ENCODE results near the gene RAB8A.

The RAB8A gene

DNA sequence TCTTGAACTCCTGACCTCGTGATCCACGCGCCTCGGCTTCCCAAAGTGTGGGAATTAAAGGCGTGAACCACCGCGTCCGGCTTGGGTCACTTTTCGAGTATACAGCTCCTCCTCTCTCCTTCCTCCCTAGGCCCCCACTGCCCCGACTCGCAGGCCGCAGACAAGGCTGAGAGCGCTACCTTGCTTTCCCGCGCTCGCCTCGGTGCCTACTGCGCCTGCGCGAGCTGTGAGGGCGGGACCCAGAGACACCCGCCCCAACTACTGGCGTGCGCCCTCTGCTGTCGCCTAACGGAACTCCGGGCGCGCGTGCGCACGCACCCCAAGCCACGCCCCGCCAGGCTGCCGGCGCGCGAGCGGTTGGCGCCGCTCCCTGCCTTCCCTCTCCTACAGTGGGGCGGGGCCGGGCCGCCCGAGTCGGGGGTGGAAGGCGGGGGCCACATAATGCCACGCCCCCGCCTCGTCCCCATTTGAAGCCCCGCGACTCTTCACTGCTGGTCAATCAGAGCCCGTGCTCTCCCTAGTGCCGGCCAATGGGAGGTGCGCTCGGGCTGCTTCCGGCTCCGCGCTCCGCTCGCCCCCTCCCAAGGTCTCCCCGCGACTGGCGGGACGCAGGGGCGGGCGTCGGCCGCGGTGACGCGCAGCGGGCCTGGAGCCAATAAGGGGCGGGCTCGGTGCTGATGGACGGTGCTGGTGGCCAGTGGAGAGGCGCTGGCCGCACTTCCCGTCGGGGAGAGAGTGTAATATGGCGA lies at the start of gene RAB8A:
Gene RAB8A (plus strand): TSS at position 730 of the 749 bp plus-strand sequence. CDS start 13 bp downstream, at position 743.
- TF ChIP-seq, protein P1, sequence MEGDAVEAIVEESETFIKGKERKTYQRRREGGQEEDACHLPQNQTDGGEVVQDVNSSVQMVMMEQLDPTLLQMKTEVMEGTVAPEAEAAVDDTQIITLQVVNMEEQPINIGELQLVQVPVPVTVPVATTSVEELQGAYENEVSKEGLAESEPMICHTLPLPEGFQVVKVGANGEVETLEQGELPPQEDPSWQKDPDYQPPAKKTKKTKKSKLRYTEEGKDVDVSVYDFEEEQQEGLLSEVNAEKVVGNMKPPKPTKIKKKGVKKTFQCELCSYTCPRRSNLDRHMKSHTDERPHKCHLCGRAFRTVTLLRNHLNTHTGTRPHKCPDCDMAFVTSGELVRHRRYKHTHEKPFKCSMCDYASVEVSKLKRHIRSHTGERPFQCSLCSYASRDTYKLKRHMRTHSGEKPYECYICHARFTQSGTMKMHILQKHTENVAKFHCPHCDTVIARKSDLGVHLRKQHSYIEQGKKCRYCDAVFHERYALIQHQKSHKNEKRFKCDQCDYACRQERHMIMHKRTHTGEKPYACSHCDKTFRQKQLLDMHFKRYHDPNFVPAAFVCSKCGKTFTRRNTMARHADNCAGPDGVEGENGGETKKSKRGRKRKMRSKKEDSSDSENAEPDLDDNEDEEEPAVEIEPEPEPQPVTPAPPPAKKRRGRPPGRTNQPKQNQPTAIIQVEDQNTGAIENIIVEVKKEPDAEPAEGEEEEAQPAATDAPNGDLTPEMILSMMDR (IDR thresholded peaks at IDR 0.05; ENCODE audit: low read length, missing control alignments) = peak; percentile 57
- peak; percentile 99 for DNase-seq (ENCODE audit: low read depth)
- peak within 1 kb of the TSS; percentile 97 for H3K4me3 ChIP-seq (replicated peaks; ENCODE audit: low read depth, low read length)

DNA sequence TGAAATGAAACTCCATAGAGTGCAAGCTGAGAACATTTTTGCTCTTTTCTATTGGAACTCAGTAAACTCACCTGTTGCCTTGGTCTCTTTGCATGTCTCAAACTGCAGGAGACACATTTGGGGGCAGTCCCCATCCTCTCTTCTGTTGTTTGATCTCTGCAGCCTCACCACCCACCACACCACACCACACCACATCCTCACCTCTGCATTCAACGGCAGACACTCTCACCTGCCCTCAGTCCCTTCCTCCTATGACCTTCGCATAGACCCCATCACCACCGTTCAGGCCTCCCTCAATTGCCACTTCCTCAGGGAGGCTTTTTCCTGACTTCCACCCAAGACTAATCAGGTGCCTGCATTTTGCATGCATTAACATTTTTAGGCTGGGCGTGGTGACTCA lies 49.7 kb upstream of the RAB8A start:
- no peak for DNase-seq (ENCODE audit: low read depth)
- TF ChIP-seq, protein P1 (IDR thresholded peaks at IDR 0.05; ENCODE audit: low read length, missing control alignments) = no peak
- no peak overlapping the region for H3K4me3 ChIP-seq (replicated peaks; ENCODE audit: low read depth, low read length)

DNA sequence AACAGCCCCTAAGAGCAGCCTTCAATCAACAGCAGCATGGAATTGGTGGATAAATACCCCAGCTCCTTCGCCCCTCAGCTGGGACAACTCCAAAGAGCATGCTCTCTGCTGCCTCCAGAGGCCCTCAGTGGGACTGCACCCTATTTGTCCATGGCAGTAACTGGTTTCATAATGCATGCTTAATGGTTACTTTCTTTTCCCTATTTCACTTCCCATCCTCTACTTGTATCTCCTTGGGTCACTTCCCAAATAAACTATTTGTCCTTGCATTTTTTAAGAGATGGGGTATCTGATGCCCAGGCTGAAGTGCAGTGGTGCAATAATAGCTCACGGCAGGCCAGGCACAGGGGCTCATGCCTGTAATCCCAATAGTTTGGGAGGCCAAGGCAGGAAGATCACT lies 48.9 kb upstream of the RAB8A start:
- H3K4me3 ChIP-seq (replicated peaks; ENCODE audit: low read depth, low read length) = no peak overlapping the region
- TF ChIP-seq, protein P1 (IDR thresholded peaks at IDR 0.05; ENCODE audit: low read length, missing control alignments) = peak; percentile 97
- peak; percentile 62 for DNase-seq (ENCODE audit: low read depth)

DNA sequence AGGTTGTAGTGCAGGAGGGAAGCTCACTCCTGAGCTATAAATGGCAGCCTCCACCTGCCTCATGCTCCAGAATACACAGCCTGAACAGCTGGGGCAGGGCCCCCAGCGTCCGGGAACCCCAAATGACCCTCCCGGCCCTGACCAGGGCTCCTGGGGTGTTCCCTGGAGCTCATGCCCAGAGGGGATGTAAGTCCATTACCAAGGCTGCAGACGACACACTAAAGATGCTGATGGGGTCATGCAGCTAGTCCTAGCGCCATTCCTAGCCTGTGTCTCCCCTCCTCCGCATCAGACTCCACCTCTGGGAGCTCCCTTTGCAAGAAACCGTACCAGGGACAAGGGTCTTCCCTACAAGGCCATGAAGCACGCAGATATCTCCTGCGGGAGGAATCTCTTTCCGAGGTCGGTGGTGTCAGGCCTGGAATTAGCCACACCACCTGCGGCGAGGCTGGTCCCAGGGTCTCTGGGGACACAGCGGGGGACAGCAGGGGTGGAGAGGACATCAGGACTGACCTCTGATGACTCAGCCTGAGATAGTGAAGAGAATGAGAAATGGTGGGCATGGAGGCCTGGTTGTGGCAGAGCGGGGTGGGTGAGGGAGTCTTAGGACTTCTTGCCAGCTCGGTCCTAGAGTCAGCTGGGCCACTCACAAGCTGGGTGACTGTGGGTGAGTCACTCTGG lies 47.3 kb upstream of the RAB8A start:
- TF ChIP-seq, protein P1 (IDR thresholded peaks at IDR 0.05; ENCODE audit: low read length, missing control alignments) = no peak
- no peak overlapping the region for H3K4me3 ChIP-seq (replicated peaks; ENCODE audit: low read depth, low read length)
- no peak for DNase-seq (ENCODE audit: low read depth)

DNA sequence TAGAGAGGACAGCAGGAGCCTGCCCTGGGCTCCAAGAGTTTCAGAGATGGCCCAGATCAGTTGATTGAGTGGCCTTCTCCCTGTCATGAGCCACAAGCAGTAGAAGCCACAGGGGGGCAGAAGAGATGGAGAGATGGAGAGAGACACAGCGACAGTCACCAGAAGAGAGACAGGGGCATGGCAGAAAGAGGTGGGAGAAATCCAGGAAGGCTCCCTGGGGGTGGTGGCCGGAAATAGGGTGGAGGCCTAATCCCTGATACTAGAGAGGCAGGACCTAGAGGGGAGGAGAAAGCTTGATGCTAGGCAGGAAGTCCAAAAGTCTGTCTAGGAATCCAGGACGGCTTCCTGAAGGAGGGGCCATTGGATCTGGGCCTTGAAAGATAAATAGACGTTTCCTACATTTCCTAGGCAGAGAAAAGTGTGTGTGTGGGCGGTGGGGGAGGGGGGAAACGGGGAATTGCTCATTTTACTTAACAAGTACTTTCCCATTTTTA lies 45.0 kb upstream of the RAB8A start:
- TF ChIP-seq, protein P1 (IDR thresholded peaks at IDR 0.05; ENCODE audit: low read length, missing control alignments) = peak; percentile 27
- peak; percentile 80 for DNase-seq (ENCODE audit: low read depth)
- no peak overlapping the region for H3K4me3 ChIP-seq (replicated peaks; ENCODE audit: low read depth, low read length)

DNA sequence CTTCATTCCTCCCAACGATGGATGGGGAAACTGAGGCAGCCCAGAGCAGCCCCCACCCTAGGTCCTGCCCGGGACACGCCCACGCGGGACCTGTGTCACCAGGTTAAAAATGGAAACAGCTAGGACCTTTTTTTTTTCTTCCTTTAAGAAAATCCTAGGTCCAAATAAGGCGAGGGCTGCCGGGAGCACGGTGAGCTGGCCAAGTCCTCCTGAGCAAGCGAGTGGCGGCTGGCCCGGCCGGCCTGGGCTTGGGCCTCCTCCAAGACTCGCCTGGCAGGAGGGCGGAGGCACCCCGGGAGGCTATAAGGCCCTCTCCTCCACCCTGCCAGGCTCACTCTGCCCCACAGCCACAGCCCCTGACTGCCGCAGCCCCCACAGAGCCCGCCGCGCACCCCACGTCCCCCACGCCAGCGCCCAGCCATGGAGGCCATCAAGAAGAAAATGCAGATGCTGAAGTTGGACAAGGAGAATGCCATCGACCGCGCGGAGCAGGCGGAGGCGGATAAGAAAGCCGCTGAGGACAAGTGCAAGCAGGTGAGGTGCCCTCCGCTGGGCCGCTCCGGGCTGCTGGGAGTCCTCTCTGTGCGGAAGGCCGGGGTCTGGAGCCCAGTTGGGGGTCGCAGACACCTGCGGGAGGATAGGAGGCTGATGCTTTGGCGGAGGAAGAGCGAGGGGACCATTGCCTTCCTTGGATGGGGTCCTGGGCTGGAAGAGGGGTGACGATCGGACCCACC lies 44.3 kb upstream of the RAB8A start:
- TF ChIP-seq, protein P1 (IDR thresholded peaks at IDR 0.05; ENCODE audit: low read length, missing control alignments) = no peak
- peak overlapping the region; percentile 38 for H3K4me3 ChIP-seq (replicated peaks; ENCODE audit: low read depth, low read length)

More for the DNA sequence above, 44.3 kb upstream of the RAB8A start:
- DNase-seq (ENCODE audit: low read depth) = peak; percentile 91

Data from fibroblast of pulmonary artery (primary cell).